HG03064 (cell line): ENCODE measurements around the gene SHB.

ENCODE experiments used
- ATAC-seq: cut with Tn5 transposase; IDR thresholded peaks from one replicate; pipeline ENCODE4 v1.9.1; 2021; ENCODE audit warnings: low read depth; ENCODE audit not compliant: unreplicated experiment

The SHB gene, protein sequence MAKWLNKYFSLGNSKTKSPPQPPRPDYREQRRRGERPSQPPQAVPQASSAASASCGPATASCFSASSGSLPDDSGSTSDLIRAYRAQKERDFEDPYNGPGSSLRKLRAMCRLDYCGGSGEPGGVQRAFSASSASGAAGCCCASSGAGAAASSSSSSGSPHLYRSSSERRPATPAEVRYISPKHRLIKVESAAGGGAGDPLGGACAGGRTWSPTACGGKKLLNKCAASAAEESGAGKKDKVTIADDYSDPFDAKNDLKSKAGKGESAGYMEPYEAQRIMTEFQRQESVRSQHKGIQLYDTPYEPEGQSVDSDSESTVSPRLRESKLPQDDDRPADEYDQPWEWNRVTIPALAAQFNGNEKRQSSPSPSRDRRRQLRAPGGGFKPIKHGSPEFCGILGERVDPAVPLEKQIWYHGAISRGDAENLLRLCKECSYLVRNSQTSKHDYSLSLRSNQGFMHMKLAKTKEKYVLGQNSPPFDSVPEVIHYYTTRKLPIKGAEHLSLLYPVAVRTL

DNA sequence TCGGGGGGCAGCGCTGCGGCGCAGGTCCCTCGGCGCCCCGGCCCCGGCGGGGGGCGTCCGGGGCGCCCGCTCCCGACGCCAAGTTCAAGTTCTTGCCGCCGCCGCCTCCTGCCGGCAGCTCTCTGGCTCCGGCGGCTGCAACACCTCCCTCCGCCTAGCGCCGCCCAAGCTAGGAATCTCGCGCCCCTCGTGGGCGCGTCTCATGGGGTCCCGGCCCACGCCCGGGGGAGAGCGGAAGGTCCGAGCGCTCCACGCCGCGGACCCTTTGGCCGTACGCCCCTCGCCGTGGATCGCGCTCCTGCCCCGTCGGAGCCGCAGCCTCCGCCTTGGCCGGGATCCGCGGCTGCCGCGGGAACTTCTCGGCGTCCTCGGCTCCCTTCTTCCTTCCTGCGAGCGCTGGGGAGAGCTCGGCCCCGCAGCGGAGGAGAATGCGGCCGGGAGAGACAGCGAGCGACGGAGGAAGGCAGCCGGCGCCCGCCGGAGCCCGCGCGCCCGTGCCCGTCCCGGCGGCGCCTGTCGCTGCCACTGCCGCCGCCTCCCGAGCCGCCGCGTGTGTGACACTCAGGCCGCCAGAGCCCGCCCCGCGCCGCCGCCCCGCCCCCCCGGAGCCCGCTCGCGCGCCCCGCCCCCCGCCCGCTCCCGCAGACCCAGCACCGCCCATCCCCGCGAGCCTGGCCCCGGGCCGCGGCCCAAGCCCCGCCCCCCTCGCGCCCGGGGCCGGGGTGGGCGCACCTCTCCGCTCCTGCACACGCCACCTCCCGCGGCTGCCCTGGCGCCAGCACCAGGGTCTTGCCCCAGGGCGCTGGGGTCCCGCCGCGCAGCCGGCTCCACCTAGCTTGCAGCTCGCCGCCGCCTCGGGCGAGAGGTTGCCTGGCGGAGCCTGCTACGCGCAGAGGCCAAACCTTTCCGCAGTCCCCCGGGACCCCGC, at the start of gene SHB:
Gene SHB (minus strand): TSS at position 527 of the 928 bp plus-strand sequence. CDS start 582 bp downstream, outside the sequence.
- ATAC-seq: peak; percentile 40

DNA sequence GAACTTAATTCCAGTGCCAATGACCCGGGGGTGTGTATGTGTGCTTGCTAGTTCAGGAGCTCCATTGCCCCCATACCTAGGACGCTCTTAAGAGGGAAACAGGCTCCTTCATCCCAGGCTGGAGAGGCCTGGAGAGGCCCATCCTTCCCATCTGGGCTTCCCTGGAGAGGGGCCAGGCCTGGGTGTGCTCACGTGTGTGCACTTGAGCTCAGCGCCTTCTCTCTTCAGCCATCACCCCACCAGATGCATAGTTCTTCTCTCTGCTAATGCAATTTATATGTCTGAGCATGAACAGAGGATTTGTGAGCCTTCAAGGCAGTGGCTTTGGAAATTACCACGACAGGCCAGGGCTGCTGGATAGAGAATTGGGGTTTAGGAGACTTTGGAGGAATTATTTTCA, 48.6 kb upstream of the SHB start:
- ATAC-seq: no peak

DNA sequence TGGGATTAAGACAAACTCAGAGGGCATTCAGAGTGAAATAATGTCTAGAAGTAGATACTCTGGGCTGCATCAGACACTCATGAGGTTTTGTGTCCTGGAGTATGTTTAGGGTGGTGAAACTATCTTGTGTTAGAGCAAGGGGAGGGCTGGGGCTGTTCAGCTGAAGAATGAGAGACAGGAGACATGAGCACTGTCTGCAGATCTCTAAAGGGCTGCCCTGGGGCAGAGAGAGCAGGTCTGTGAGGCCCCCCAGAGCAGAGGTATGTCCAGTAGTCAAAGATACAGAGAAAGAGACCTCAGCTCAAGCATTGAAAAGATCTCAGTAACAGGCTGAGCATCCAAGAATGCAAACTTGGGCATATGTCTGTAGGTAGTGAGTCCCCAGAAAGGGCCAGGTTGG, 45.9 kb upstream of the SHB start:
- ATAC-seq: no peak

DNA sequence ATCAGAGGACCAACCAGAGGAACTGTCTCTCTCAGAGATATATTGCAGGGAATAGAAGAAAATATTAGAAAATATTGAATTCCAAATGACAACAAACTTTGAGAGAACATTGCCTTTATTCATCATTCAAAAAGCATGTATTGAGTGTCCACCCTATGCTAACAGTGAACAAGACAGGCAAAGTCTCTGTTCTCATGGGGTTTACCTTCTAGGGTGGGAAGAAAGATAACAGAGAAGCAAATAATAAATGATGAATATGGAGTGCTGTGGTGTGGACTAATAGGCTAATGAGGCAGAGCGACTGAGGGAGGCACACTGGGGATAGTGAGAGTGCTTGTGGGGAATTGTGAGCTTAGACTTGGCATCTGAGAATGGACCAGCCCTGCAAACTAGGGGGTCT, 43.4 kb upstream of the SHB start:
- no peak for ATAC-seq

DNA sequence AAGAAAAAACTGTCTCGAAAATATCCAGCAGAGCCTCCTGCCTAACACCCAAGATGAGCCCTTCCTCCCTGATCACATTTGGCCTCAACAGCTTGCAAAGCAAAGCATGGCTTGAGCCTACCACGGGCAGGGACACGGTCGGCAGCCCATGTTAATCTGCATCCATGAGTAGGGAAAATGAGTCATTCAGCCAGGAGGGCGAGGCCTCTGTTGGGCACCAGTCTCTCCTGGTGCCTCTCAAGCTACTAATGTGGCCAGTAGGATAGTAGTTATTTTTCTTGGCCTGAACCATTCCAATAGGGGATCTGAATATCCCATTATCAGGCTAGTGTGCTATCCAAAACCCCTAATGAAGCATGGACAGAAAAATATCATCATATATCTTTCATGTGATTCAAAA, 43.0 kb upstream of the SHB start:
- no peak for ATAC-seq

DNA sequence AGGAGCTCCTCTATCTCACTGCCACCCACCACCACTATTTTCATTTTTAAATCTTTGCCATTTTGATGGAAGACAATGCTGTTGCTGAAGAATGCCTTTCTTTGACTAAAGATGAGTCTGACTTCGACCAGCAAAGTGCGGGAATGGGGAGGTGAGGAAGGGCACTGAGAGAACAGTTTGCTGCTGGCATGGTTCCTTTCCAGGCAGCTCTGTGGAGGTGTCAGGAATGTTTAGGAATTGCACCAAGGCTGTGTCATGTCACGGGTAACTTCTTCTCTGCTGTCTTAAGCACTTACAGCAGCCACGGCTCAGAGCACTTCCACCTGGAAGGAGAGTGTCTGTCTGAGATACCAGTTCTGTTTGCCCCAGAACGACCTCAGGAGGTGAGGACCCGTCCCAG, 41.4 kb upstream of the SHB start:
- no peak for ATAC-seq

DNA sequence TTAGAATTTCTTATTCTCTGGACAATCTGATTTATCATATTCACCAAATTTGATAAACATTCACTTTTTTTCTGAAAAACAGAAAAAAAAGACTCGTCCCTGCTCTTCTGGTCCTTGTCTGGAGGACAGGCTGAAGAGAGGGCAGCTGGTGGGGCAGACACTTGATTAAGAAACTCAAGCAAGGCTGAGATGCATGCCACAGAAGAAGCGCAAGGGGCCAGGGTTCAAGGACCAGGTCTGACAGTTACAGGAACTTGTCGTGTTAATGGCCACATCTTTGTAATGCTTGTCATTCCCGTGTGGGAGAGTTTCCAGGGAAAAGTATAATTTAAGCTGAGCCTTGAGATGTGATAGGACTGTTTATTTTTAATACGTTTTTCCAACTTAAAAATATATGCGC, 40.6 kb upstream of the SHB start:
- ATAC-seq: no peak

DNA sequence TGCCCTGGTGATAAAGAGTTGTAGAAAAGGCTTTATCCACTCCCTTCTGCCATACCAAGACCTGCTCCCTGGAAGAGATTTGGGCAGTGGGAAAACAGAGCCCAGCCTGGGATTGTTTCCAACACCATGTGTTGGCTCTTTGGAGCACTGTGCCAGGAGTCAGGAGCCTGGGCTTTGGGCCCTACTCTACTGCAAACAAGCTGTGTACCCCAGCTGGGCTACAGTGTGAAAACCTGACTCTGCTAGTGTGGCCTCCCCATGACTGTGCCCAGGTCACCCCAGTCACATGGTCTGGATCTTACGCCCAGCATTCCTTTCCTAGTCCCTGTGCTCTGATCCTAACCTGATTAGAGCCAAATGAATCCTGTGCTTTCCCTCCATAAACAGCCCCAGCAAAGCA, 39.3 kb upstream of the SHB start:
- no peak for ATAC-seq

DNA sequence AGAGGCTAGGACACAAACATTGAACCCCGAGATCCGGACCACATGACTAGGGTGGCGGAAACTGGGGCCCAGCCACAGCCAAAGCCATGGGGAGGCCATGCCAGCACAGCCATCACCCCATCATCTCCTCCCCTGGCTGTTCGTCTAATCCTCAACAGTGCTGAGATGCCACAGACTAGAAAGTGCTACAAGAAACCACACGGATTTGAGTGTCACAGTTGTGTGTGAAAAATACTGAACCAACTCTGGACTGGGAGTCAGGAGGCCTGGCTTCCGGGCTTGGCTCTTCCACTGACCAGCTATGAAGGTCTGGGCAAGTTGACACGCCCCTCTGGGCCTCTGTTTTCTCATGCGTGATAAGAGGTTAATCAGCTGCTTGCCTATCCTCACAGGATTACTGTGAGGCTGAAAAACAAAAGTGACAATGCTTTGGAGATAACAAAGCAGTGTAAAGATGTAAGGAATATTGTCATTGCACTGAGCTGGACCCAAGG, 38.8 kb upstream of the SHB start:
- ATAC-seq: no peak

DNA sequence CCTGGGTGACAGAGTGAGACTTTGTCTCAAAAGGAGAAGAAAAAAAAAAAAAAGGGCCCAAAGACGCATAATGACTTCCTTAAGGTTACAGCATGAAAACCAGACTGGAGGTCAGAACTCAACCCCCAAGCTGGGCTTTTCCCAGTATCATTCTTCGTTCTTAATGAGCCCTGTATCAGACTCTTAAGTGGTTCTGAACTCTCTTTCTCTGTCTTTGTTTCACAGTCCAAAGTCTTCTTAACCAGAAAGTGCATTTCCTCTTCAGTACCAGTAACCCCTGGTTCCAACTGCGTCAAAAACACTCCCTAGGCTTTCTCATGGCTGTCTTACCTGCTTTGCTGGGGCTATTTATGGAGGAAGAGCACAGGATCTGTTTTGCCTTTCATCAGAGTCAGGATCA, 38.4 kb upstream of the SHB start:
- no peak for ATAC-seq

DNA sequence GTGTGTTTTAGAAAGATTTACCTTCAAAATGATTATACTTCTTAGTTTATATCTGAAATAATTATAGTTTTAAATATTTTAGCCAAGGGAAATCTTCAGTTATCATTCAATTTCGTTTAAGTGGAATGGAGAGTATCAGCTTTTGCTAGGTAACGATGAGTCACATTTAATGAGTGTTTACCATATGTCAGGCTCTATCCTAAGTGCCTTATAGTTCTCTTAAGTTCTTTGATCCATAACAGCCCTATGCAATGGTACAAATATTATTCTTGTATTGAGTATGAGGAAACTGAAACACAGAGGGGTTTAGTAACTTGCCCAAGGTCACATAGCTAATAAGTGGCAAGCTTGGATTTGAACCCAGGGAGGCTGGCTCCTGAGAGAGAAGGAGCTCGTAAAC, 37.5 kb upstream of the SHB start:
- ATAC-seq: no peak

DNA sequence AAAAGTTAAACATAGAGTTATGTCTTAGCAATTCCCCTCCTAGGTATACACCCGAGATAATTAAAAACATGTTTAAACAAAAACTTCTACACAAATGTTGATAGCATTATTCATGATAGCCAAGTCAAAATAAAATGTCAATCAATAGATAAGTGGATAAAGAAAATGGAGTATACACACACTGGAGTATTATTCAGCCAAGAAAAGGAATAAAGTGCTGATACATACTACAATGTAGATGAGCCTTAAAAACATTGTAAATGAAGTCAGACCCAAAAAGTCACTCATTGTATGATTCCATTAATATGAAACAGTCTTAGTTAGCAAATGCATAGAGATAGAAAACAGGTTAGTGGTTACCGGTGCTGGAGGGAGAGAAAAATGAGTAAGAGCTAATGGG, 34.3 kb upstream of the SHB start:
- no peak for ATAC-seq

DNA sequence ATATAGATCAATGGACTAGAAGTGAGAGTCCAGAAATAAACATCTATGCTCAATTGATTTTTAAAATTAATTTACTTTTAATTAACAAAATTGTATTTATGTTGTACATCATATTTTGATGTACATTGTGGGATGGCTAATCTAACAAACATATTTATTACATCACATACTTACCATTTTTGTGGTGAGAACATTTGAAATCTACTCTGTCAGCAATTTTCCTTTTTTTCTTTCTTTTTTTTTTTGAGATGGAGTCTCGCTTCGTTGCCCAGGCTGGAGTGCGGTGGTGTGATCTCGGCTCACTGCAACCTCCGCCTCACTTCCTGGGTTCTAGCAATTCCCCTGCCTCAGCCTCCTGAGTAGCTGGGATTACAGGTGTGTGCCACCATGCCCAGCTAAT, 32.4 kb upstream of the SHB start:
- no peak for ATAC-seq

DNA sequence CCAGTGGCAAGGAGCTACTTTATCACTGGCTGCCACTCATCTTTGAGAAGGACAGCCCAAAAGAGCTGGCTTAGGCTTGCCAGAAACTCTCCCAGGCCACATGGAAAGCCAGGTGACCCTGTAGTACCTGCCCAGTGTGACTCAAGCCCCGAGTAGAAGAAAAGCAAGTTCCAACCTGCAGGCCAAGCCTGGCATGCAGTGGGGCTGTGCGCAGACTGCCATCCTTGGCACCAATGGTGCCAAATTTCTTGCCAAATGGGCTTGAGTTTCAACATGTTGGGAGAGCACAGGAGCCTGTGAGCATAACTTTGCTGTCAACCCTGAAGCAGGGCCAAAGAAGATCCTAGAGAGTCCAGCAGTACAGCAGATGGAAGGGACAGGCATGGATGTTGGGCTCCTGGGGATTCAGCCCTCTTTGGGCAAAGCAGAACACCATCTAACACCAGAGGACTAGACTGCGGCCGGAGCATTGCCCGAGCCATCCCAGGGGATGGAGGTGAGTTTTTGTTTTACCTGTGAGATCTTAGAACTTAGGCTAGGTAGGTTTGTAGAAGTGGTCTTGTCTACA, 27.3 kb upstream of the SHB start:
- no peak for ATAC-seq

DNA sequence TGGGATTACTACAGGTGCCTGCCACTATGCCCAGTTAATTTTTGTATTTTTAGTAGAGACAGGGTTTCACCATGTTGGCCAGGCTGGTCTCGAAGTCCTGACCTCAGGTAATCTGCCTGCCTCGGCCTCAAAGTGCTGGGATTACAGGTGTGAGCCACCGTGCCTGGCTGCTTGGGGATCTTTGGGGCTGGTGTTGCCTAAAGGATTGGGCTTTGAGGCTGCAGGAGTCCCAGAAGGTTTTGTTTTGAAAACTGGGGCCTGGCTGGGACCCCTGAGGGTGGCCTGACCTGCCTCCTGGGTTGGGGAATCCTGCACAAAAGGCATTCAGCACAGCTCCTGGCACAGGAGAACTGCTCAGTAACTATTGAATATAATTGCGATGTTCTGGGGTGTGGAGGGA, 25.1 kb upstream of the SHB start:
- ATAC-seq: no peak

DNA sequence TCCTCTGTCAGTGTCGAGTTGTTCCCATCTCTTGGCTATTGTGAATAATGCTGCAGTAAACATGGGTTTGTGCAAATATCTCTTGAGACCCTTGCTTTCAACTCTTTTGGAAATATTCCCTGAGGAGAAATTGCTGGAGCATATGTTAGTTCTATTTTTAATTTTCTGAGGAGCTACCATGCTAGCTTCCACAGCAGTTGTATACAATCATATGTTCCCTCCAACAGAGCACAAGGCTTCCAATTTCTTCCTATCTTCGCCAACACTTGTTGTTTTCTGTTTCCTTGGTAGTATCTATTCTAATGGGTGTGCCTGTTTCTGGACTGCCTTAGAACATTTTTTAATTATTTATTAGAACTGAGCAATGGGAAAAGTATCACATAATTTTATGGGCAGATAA, 23.6 kb upstream of the SHB start:
- ATAC-seq: no peak

DNA sequence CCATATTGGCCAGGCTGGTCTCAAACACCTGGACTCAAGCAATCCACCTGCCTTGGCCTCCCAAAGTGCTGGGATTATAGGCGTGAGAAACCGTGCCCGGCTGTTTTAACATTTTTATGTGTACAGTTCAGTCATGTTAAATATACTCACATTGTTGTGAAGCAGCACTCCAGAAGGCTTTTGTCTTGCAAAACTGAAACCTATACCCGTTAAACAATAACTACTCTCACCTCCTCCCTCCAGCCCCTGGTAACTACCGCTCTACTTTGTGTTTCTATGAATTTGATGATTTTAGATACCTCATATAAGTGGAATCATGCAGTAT, 23.1 kb upstream of the SHB start:
- no peak for ATAC-seq

DNA sequence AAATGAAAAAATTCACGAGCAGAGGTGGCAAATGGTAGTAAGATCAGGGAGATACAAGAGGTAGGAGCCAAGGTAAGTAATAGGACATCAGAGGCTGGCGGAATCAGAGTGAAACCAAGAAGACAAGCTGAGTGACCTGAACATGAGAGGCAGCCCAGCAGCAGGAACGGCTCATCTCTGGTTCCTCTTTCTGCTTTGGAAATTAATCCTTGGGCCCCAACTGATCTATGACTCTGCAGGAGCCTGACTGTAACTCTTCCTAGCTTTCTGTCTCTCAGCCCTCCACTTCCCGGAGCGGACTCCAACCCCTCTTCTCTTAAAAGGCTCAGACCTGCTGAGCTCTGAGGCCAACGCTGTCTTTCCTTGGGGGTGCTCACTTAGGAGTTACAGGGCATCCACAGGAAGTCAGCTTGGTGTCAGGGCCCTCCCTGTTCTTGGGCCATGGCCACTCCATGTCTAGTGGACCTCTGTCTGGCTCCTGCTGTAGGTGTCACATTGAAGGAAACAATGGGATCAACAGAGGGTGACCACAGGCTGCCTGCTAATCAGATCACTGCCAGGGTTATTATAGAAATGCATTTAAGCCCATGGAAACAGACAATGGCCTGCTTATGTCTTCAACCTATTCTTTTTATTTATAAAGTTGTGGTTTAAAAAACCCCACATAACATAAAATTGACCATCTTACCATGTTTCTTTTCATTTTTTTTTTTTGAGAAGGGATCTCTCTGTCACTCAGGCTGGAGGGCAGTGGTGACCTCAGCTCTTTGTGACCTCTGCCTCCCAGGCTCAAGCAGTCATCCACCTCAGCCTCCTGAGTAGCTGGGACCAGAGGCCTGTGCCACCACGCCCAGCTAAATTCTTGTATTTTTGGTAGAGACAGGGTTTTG, 22.5 kb upstream of the SHB start:
- ATAC-seq: no peak

DNA sequence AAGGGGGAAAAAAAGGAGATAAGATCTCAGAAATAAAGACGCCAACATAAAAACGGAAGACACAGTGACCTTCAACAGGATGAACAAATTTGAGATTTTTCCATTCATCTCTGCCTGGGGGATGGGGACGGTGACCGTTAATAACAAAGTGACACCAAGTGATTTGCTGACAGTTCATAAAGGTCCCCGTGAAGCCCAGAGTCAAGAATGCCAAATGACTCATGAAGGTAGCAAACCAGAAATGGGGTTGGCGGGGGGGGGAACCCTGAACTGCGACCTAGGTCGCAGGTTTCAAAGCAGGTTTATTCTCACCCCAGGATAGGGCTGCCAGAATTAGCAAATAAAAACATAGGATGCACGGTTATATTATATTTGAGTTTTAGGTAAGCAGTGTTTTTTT, 21.1 kb upstream of the SHB start:
- ATAC-seq: no peak
